ENCODE data around the gene HSF4. TPM values are rescaled to one million over a fixed set of nuclear protein-coding genes. Genes with fewer than 3 reads are reported as not detected.

HSF4 gene
- polyA plus RNA-seq, 2 of the 4 experiments (the other 2 are of a cell fraction): 8.3 to 15.3 TPM

DNA sequence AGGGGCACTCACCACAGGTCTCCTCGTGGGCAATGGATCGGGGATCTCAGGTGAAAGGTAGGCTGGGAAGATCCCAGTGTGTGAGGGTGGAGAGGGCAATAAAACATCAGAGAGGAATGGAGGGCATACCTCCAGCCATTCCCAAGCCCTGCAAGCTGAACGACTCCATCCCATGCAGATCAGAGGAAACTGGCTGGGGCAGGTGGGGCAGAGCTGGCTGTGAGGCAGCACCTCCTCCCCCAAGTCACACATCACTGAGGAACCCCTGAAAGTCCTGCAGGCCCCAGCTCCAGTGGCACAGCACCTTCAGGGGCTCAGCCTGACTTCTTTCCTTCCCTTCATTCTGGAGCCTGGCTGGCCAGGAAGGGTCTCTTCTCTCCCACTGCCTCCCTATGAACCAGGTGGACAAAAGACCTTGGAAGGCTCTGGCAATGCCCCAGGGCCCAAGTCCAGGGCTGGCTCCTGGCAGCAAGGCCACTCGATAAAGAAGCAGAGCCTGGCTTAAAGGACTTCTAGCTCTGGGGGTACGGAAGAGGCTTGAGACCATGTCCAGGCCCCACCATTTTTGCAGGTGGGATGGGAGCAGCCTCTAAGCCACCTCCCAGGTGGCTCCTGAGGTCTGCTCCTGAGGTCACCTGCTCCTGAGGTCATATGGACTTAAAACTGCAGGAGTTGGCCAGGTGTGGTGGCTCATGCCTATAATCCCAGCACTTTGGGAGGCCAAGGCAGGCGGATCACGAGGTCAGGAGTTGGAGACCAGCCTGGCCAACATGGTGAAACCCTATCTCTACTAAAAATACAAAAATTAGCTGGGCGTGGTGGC is 48.9 kb downstream of the HSF4 start:
- DNase-seq (ENCODE audit: low read depth in 1 of 2, low spot score in 1 of 2) (no peak), ATAC-seq (no peak), FAIRE-seq (no peak)
- TF ChIP-seq, protein P1, sequence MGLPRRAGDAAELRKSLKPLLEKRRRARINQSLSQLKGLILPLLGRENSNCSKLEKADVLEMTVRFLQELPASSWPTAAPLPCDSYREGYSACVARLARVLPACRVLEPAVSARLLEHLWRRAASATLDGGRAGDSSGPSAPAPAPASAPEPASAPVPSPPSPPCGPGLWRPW (IDR thresholded peaks at IDR 0.05): no peak
- no peak for TF ChIP-seq MYC (IDR thresholded peaks at IDR 0.05; ENCODE audit: borderline replicate concordance, low read length)
- TF ChIP-seq CBX8 (IDR thresholded peaks at IDR 0.05): no peak
- TF ChIP-seq, protein P2, sequence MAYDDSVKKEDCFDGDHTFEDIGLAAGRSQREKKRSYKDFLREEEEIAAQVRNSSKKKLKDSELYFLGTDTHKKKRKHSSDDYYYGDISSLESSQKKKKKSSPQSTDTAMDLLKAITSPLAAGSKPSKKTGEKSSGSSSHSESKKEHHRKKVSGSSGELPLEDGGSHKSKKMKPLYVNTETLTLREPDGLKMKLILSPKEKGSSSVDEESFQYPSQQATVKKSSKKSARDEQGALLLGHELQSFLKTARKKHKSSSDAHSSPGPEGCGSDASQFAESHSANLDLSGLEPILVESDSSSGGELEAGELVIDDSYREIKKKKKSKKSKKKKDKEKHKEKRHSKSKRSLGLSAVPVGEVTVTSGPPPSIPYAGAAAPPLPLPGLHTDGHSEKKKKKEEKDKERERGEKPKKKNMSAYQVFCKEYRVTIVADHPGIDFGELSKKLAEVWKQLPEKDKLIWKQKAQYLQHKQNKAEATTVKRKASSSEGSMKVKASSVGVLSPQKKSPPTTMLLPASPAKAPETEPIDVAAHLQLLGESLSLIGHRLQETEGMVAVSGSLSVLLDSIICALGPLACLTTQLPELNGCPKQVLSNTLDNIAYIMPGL (CRISPR knock-in tag; IDR thresholded peaks at IDR 0.05; ENCODE audit: borderline replicate concordance): no peak
- no peak for TF ChIP-seq TFCP2L1 (CRISPR knock-in tag; IDR thresholded peaks at IDR 0.05)
- TF ChIP-seq, protein P3, sequence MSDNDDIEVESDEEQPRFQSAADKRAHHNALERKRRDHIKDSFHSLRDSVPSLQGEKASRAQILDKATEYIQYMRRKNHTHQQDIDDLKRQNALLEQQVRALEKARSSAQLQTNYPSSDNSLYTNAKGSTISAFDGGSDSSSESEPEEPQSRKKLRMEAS (IDR thresholded peaks at IDR 0.05): no peak
- no peak for TF ChIP-seq PHF8 (IDR thresholded peaks at IDR 0.05; ENCODE audit: borderline replicate concordance, low read depth)
- TF ChIP-seq GATA3 (IDR thresholded peaks at IDR 0.05; ENCODE audit: borderline replicate concordance): no peak
- no peak for TF ChIP-seq RCOR1 (IDR thresholded peaks at IDR 0.05; ENCODE audit: low read depth, low read length)
- TF ChIP-seq, protein P4, sequence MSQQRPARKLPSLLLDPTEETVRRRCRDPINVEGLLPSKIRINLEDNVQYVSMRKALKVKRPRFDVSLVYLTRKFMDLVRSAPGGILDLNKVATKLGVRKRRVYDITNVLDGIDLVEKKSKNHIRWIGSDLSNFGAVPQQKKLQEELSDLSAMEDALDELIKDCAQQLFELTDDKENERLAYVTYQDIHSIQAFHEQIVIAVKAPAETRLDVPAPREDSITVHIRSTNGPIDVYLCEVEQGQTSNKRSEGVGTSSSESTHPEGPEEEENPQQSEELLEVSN (IDR thresholded peaks at IDR 0.05; ENCODE audit: borderline replicate concordance, low read depth): no peak
- no peak for TF ChIP-seq CHD4 (IDR thresholded peaks at IDR 0.05; ENCODE audit: borderline replicate concordance)
- no peak for TF ChIP-seq POLR2AphosphoS2 (conservative IDR thresholded peaks at IDR 0.05; ENCODE audit: low read length)
- no peak for TF ChIP-seq EP300 (IDR thresholded peaks at IDR 0.05)
- H3K9me3 ChIP-seq: no peaks in the 10 kb centered on the region
- H3K4me3 ChIP-seq: no peak overlapping the region
- H3K4me1 ChIP-seq: peaks cover 6% of the 10 kb centered on the region; the same call in 1 of the 3 replicates
- WGBS (ENCODE audit: missing lambda C conversion rate): 85% methylated on average over 7 of the region's 8 CpGs
- H3K4me2 ChIP-seq: no peak overlapping the region
- CTCF ChIA-PET: interaction anchor here (0.9 to 10.5 kb wide), 4 partner anchors 7 to 186 kb away, joined by 3 to 105 read pairs (median 6); partner anchors contain the start of genes E2F4 and ELMO3
- H3K27ac ChIP-seq: 0 out of 6 replicates have a peak overlapping the region, but pooled peaks of 1 of the 2 experiments have one; percentile 14
- POLR2A ChIA-PET: no interaction called here

DNA sequence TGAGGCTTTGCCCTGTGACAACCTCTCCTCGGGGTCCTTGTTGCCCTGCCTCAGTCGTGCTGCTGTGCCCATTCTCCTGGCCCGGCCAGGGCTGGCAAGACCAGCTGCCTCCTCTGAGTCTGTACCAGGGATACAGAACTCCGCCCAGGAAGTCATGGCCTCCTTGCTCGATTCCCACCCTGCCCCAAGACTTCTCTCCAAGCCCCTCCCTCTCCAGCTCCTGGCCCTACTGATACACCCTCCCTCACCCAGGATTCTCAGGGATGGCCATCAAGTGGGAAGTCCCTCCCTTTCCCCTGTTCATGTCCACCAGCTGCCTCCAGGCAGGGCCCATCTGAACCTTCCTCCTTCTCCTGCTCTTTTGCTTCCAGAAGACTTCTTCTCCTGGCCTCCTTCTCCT is 51.2 kb downstream of the HSF4 start:
- no peak overlapping the region for H3K4me3 ChIP-seq
- no peak overlapping the region for H3K27ac ChIP-seq
- ChIA-PET POLR2A (interaction anchor here (0.9 kb wide), 1 partner anchor 69 kb away, joined by 3 read pairs; no protein-coding TSS in a partner anchor), CTCF (interaction anchor here (2.4 to 10.5 kb wide), 2 partner anchors 10 to 19 kb away, joined by 7 to 105 read pairs; partner anchors contain the start of genes E2F4 and ELMO3)
- FAIRE-seq: no peak
- DNase-seq (ENCODE audit: low read depth in 1 of 2, low spot score in 1 of 2): no peak
- no peaks in the 10 kb centered on the region for H3K9me3 ChIP-seq
- 50% methylated on average over 5 of the region's 5 CpGs for WGBS (ENCODE audit: missing lambda C conversion rate)
- no peak; a peak in 2 of 6 replicates for ATAC-seq
- H3K4me2 ChIP-seq: no peak overlapping the region
- peaks cover 6% of the 10 kb centered on the region; the same call in 1 of the 3 replicates for H3K4me1 ChIP-seq
- TF ChIP-seq PHF8 (IDR thresholded peaks at IDR 0.05; ENCODE audit: borderline replicate concordance, low read depth) (no peak), RARB (CRISPR knock-in tag; IDR thresholded peaks at IDR 0.05) (no peak), EHMT2 (IDR thresholded peaks at IDR 0.05; ENCODE audit: low read depth) (no peak), FOSB (CRISPR knock-in tag; IDR thresholded peaks at IDR 0.05) (no peak), ZC3H11A (IDR thresholded peaks at IDR 0.05) (no peak), ZSCAN20 (CRISPR knock-in tag; IDR thresholded peaks at IDR 0.05) (no peak), SREBF2 (IDR thresholded peaks at IDR 0.05) (no peak)
- TF ChIP-seq, protein P2 (CRISPR knock-in tag; IDR thresholded peaks at IDR 0.05; ENCODE audit: borderline replicate concordance): no peak
- TF ChIP-seq, protein P5, sequence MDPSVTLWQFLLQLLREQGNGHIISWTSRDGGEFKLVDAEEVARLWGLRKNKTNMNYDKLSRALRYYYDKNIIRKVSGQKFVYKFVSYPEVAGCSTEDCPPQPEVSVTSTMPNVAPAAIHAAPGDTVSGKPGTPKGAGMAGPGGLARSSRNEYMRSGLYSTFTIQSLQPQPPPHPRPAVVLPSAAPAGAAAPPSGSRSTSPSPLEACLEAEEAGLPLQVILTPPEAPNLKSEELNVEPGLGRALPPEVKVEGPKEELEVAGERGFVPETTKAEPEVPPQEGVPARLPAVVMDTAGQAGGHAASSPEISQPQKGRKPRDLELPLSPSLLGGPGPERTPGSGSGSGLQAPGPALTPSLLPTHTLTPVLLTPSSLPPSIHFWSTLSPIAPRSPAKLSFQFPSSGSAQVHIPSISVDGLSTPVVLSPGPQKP (IDR thresholded peaks at IDR 0.05; ENCODE audit: low read depth, low read length): no peak
